K562 (cell line): Measurements from ENCODE around the gene PNMA8C. TPM values are rescaled to one million over a fixed set of nuclear protein-coding genes. Genes with fewer than 3 reads are reported as not detected.

Source experiments
- ARID1B ChIP-seq: fragments of 450-650 bp; IDR thresholded peaks from 2 replicates; pipeline ENCODE4 v1.6.1; 2016; ENCODE audit warnings: antibody characterized with exemption, mild to moderate bottlenecking, inconsistent platforms
- CTCFL ChIP-seq: IDR thresholded peaks from 2 replicates; pipeline ENCODE4 v1.6.1; 2011; ENCODE audit warnings: borderline replicate concordance, low read depth, mild to moderate bottlenecking, moderate library complexity, low read length; ENCODE audit not compliant: insufficient read depth, poor library complexity, severe bottlenecking
- ETV6 ChIP-seq, 3 experiments: fragments of 150-350 bp in 1 of 3; sonication (generic) in 1 of 3; formaldehyde crosslinking in 1 of 3; IDR thresholded peaks; 2 replicates each; pipeline versions ENCODE4 v1.6.1 to v1.8.0; 2014 to 2022; ENCODE audit warnings: borderline replicate concordance in 2 of 3, low read depth in 2 of 3, antibody characterized with exemption in 1 of 3, low read length in 1 of 3, mild to moderate bottlenecking in 1 of 3, missing genetic modification reagents in 1 of 3
- HLTF ChIP-seq: fragments of 450-650 bp; IDR thresholded peaks from 2 replicates; pipeline ENCODE4 v1.6.1; 2016
- IRF2 ChIP-seq: sonication (generic); formaldehyde crosslinking; IDR thresholded peaks from 2 replicates; pipeline ENCODE4 v1.8.1; 2022; ENCODE audit warnings: mild to moderate bottlenecking, missing genetic modification reagents
- KAT2B ChIP-seq: IDR thresholded peaks from one replicate; pipeline ENCODE4 v1.6.1; 2012; ENCODE audit warnings: low read depth, mild to moderate bottlenecking, control low read depth, inconsistent platforms, low read length, moderate library complexity
- KDM4B ChIP-seq, 2 experiments: fragments of 450-650 bp in 1 of 2; sonication (generic) in 1 of 2; IDR thresholded peaks; 2 replicates each; pipeline ENCODE4 v1.6.1; 2016 to 2017; ENCODE audit warnings: borderline replicate concordance in 2 of 2, antibody characterized with exemption in 1 of 2, low read depth in 1 of 2, mild to moderate bottlenecking in 1 of 2
- KLF1 ChIP-seq: fragments of 450-650 bp; IDR thresholded peaks from 2 replicates; pipeline ENCODE4 v1.6.1; 2016; ENCODE audit warnings: missing genetic modification characterization, missing compliant biosample characterization
- MAFF ChIP-seq: IDR thresholded peaks from 2 replicates; pipeline ENCODE4 v1.6.1; 2012; ENCODE audit warnings: low read length, improper control_type of control experiment
- NR3C1 ChIP-seq: sonication (generic); formaldehyde crosslinking; IDR thresholded peaks from 2 replicates; pipeline ENCODE4 v1.8.1; 2022; ENCODE audit warnings: missing genetic modification reagents
- SMARCA4 ChIP-seq: fragments of 450-650 bp; IDR thresholded peaks from 2 replicates; pipeline ENCODE4 v1.6.1; 2016
- TAF1 ChIP-seq: IDR thresholded peaks from 2 replicates; pipeline ENCODE4 v1.6.1; 2011; ENCODE audit warnings: mild to moderate bottlenecking, low read length, moderate library complexity; ENCODE audit not compliant: insufficient read depth, control insufficient read depth, severe bottlenecking; ENCODE audit errors: extremely low read depth
- TGIF2 ChIP-seq: sonication (generic); formaldehyde crosslinking; IDR thresholded peaks from 2 replicates; pipeline ENCODE4 v1.8.1; 2022; ENCODE audit warnings: mild to moderate bottlenecking, missing genetic modification reagents, moderate library complexity
- TRIM28 ChIP-seq: fragments of 450-650 bp; IDR thresholded peaks from 2 replicates; pipeline ENCODE4 v1.6.1; 2017
- ZMIZ1 ChIP-seq, 2 experiments: fragments of 150-350 bp in 1 of 2; IDR thresholded peaks; 2 replicates each; pipeline ENCODE4 v1.6.1; 2012 to 2016; ENCODE audit warnings: low read depth in 2 of 2, low read length in 2 of 2, mild to moderate bottlenecking in 1 of 2, moderate library complexity in 1 of 2
- ZNF609 ChIP-seq: sonication (generic); formaldehyde crosslinking; IDR thresholded peaks from 2 replicates; pipeline ENCODE4 v1.8.1; 2023; ENCODE audit warnings: missing genetic modification reagents, mild to moderate bottlenecking, borderline replicate concordance
- ZNF717 ChIP-seq: fragments of 250-450 bp; sonication (Bioruptor Pico); IDR thresholded peaks from 2 replicates; pipeline ENCODE4 v1.5.0; 2021
- polyA plus RNA-seq, 8 experiments: library from polyadenylated mRNA; depleted of rRNA in 4 of 8; stranded (reverse) in 5 of 8; unstranded in 3 of 8; fragments of >200 nt; fragmentation: Nextera tagmentation in 2 of 8; fragmentation: Illumina TruSeq in 1 of 8; extraction: Ambion mirVana in 2 of 8; extraction: Trizol in 1 of 8; gene quantifications; 2 replicates each; pipeline versions ENCODE4 v1.2.1 to v1.2.3, GENCODE V29; 2011 to 2014; ENCODE audit warnings: inconsistent platforms in 1 of 8, missing spikeins in 1 of 8
- total RNA-seq, 7 experiments: library from RNA; depleted of rRNA in 6 of 7; stranded (reverse); fragments of >200 nt in 6 of 7; fragmentation: Illumina TruSeq in 2 of 7; extraction: Trizol in 2 of 7; gene quantifications; 2 replicates each; pipeline versions ENCODE4 v1.2.1 to v1.2.3, GENCODE V29; 2011 to 2021; ENCODE audit warnings: low replicate concordance in 1 of 7

The PNMA8C gene
- total and polyA plus RNA-seq, 9 of the 15 experiments (the other 6 are each of a cell fraction or from before 2014, with no cell fraction given): 0.04 to 0.05 (median 0.05) TPM; not detected in 6

- TF ChIP-seq ZNF717 (CRISPR knock-in tag) (no peak), ETV6 (IDR thresholded peaks at IDR 0.05; ENCODE audit: borderline replicate concordance in 1 of 2, low read depth in 2 of 2, low read length in 1 of 2) (no peak), ETV6 (CRISPR knock-in tag; IDR thresholded peaks at IDR 0.05; ENCODE audit: borderline replicate concordance) (no peak), TGIF2 (CRISPR knock-in tag) (no peak), NR3C1 (CRISPR knock-in tag) (no peak), MAFF (no peak), CTCFL (no peak), ZNF609 (CRISPR knock-in tag) (no peak), TAF1 (no peak), ZMIZ1 (IDR thresholded peaks at IDR 0.05; ENCODE audit: low read depth in 2 of 2, low read length in 2 of 2) (peak in 1 of 2 experiments; percentile 52; a peak in 1 of 4 replicates), SMARCA4 (no peak), ARID1B (peak; percentile 61), KDM4B (IDR thresholded peaks at IDR 0.05; ENCODE audit: borderline replicate concordance in 2 of 2, low read depth in 1 of 2) (no peak), IRF2 (CRISPR knock-in tag) (no peak), KAT2B (no peak), TRIM28 (no peak), HLTF (no peak), KLF1 (tag) (no peak)
Observed at GRCh38 chr19:46411088-46411924, 17.4 kb downstream of the PNMA8C start (continued).
